Suprapubic skin (tissue), 4 donors: ENCODE measurements around the gene CTNNA1. TPM values are rescaled to one million over a fixed set of nuclear protein-coding genes. Genes with fewer than 3 reads are reported as not detected.

Experiments used
- DNase-seq, 2 donors: peaks; one replicate each; pipeline ENCODE4 v3.0.0-alpha.2; 2019; ENCODE audit warnings: low spot score in 2 of 2
- H3K27ac ChIP-seq: fragments of 200-600 bp; sonication (generic); one replicate; pipeline ENCODE4 v1.5.1; 2019
- H3K27me3 ChIP-seq: fragments of 200-600 bp; sonication (generic); one replicate; pipeline ENCODE4 v1.5.1; 2019
- H3K36me3 ChIP-seq: fragments of 200-600 bp; sonication (generic); one replicate; pipeline ENCODE4 v1.5.1; 2019
- H3K4me1 ChIP-seq: fragments of 200-600 bp; sonication (generic); one replicate; pipeline ENCODE4 v1.5.1; 2019
- H3K4me3 ChIP-seq: fragments of 200-600 bp; sonication (generic); one replicate; pipeline ENCODE4 v1.5.1; 2019; ENCODE audit warnings: mild to moderate bottlenecking
- H3K9me3 ChIP-seq: fragments of 200-600 bp; sonication (generic); one replicate; pipeline ENCODE4 v1.5.1; 2019
- CTCF ChIP-seq, 2 donors: fragments of 200-600 bp in 1 of 2; fragments of 450-650 bp in 1 of 2; sonication (generic) in 1 of 2; IDR thresholded peaks; one replicate each; pipeline ENCODE4 v1.5.1; 2016 to 2019; ENCODE audit warnings: antibody characterized with exemption in 2 of 2, mild to moderate bottlenecking in 1 of 2, moderate library complexity in 1 of 2
- EP300 ChIP-seq: sonication (generic); formaldehyde crosslinking; IDR thresholded peaks from one replicate; pipeline ENCODE4 v1.6.1; 2017; ENCODE audit warnings: antibody characterized with exemption
- POLR2A ChIP-seq, 2 donors: fragments of 450-650 bp; IDR thresholded peaks; one replicate each; pipeline ENCODE4 v1.6.1; 2017; ENCODE audit warnings: antibody characterized with exemption in 2 of 2, mild to moderate bottlenecking in 2 of 2, moderate library complexity in 2 of 2
- POLR2AphosphoS5 ChIP-seq, 3 donors: sonication (generic); formaldehyde crosslinking; IDR thresholded peaks; one replicate each; pipeline ENCODE4 v1.6.1; 2017; ENCODE audit warnings: antibody characterized with exemption in 3 of 3
- WGBS: methylation state at CpG from one replicate; pipeline ENCODE4 v1.1.5; 2018; 5-methylcytosine and 5-hydroxymethylcytosine counted together
- total RNA-seq, 4 donors: library from RNA; depleted of rRNA; stranded (reverse); fragments of >200 nt; gene quantifications; one replicate each; pipeline ENCODE4 v1.1.0, GENCODE V29; 2016

The CTNNA1 gene
- total RNA-seq, 4 donors from 2014 or later: 260 to 332 (median 279) TPM

- Histone ChIP-seq H3K36me3 (peaks cover 72% of the 10 kb centered on the region), H3K9me3 (no peaks in the 10 kb centered on the region), H3K4me3 (no peak overlapping the region), H3K4me1 (peaks cover 5% of the 10 kb centered on the region), H3K27me3 (no peaks in the 10 kb centered on the region), H3K27ac (no peak overlapping the region)
- TF ChIP-seq POLR2A (IDR thresholded peaks at IDR 0.05) (no peak), POLR2AphosphoS5 (IDR thresholded peaks at IDR 0.05) (no peak), EP300 (no peak), CTCF (IDR thresholded peaks at IDR 0.05) (no peak)
- WGBS: 89% methylated on average over 16 of the region's 16 CpGs
- DNase-seq: no peak
Measured at GRCh38 chr5:138926688-138927448, 173.6 kb downstream of the CTNNA1 start.

- Histone ChIP-seq H3K9me3 (no peaks in the 10 kb centered on the region), H3K27ac (no peak overlapping the region), H3K36me3 (peaks cover 79% of the 10 kb centered on the region), H3K27me3 (no peaks in the 10 kb centered on the region), H3K4me1 (peaks cover 5% of the 10 kb centered on the region), H3K4me3 (no peak overlapping the region)
- no peak for TF ChIP-seq POLR2A (IDR thresholded peaks at IDR 0.05)
- no peak for TF ChIP-seq CTCF (IDR thresholded peaks at IDR 0.05)
- TF ChIP-seq EP300: no peak
- no peak for DNase-seq
- WGBS: 75% methylated on average over 8 of the region's 8 CpGs
Measured at GRCh38 chr5:138927544-138927943, 174.3 kb downstream of the CTNNA1 start.

- TF ChIP-seq CTCF (IDR thresholded peaks at IDR 0.05) (no peak), POLR2A (IDR thresholded peaks at IDR 0.05) (no peak), POLR2AphosphoS5 (IDR thresholded peaks at IDR 0.05) (no peak), EP300 (no peak)
- 75% methylated on average over 7 of the region's 7 CpGs for WGBS
- peaks cover 83% of the 10 kb centered on the region for H3K36me3 ChIP-seq
- peaks cover 5% of the 10 kb centered on the region for H3K4me1 ChIP-seq
- H3K9me3 ChIP-seq: no peaks in the 10 kb centered on the region
- H3K27me3 ChIP-seq: no peaks in the 10 kb centered on the region
- H3K4me3 ChIP-seq: no peak overlapping the region
- no peak overlapping the region for H3K27ac ChIP-seq
- no peak for DNase-seq
Measured at GRCh38 chr5:138927979-138928378, 174.8 kb downstream of the CTNNA1 start.

GRCh38 chr5:138929571-138929955, 176.3 kb downstream of the CTNNA1 start:
- DNase-seq: no peak
- TF ChIP-seq CTCF (IDR thresholded peaks at IDR 0.05) (no peak), EP300 (no peak), POLR2A (IDR thresholded peaks at IDR 0.05) (no peak), POLR2AphosphoS5 (IDR thresholded peaks at IDR 0.05) (no peak)
- Histone ChIP-seq H3K36me3 (peaks cover 93% of the 10 kb centered on the region), H3K27ac (no peak overlapping the region), H3K27me3 (no peaks in the 10 kb centered on the region), H3K9me3 (no peaks in the 10 kb centered on the region), H3K4me3 (no peak overlapping the region), H3K4me1 (peaks cover 5% of the 10 kb centered on the region)
- 76% methylated on average over 4 of the region's 4 CpGs for WGBS

GRCh38 chr5:138930371-138931097, 177.3 kb downstream of the CTNNA1 start:
- H3K4me1 ChIP-seq: peaks cover 5% of the 10 kb centered on the region
- H3K4me3 ChIP-seq: no peak overlapping the region
- no peaks in the 10 kb centered on the region for H3K9me3 ChIP-seq
- H3K27ac ChIP-seq: no peak overlapping the region
- no peak for TF ChIP-seq CTCF (IDR thresholded peaks at IDR 0.05)
- no peak for TF ChIP-seq EP300
- no peak for TF ChIP-seq POLR2A (IDR thresholded peaks at IDR 0.05)
- no peak for TF ChIP-seq POLR2AphosphoS5 (IDR thresholded peaks at IDR 0.05)
- H3K36me3 ChIP-seq: peaks cover 93% of the 10 kb centered on the region
- no peak for DNase-seq
- H3K27me3 ChIP-seq: no peaks in the 10 kb centered on the region
- 80% methylated on average over 10 of the region's 10 CpGs for WGBS
